Measurements from ENCODE around the gene ZSCAN26. TPM values are rescaled to one million over a fixed set of nuclear protein-coding genes. Genes with fewer than 3 reads are reported as not detected.
"Not testable (repeated sequence)": the region's sequence is repeated elsewhere in the genome, so short reads cannot be mapped to it uniquely, and the experiment has no call there.

ZSCAN26 gene
- total RNA-seq, 1 donor from 2014 or later: 17.3 TPM

GRCh38 chr6:28254121-28254519 lies 12.8 kb upstream of the ZSCAN26 start:
- DNase-seq (ENCODE audit: low spot score): no peak

- no peak for DNase-seq (ENCODE audit: low spot score)
These were observed 9.9 kb upstream of the ZSCAN26 start for GRCh38 chr6:28257042-28257441.

- peak; percentile 79 for DNase-seq (ENCODE audit: low spot score)
These were observed 7.8 kb upstream of the ZSCAN26 start, which contains the start of gene NKAPL for GRCh38 chr6:28258877-28259777. NKAPL (plus strand) TSS chr6:28259297; CDS start chr6:28259372, 75 bp downstream.

- DNase-seq (ENCODE audit: low spot score): peak; percentile 47
These were observed 3.0 kb upstream of the ZSCAN26 start for GRCh38 chr6:28263922-28264321.

- no peak for DNase-seq (ENCODE audit: low spot score)
These were observed 2.0 kb upstream of the ZSCAN26 start for GRCh38 chr6:28264834-28265401.

GRCh38 chr6:28266563-28266961 lies 381 bp upstream of the ZSCAN26 start:
- no peak for DNase-seq (ENCODE audit: low spot score)

GRCh38 chr6:28267695-28268059 lies 734 bp downstream of the ZSCAN26 start:
- no peak for DNase-seq (ENCODE audit: low spot score)

GRCh38 chr6:28269492-28269891 lies 2.5 kb downstream of the ZSCAN26 start:
- no peak for DNase-seq (ENCODE audit: low spot score)

GRCh38 chr6:28274888-28275287 lies 7.9 kb downstream of the ZSCAN26 start:
- DNase-seq (ENCODE audit: low spot score): no peak

GRCh38 chr6:28277746-28278145 lies 10.8 kb downstream of the ZSCAN26 start:
- DNase-seq (ENCODE audit: low spot score): no peak

GRCh38 chr6:28280595-28281287 lies 13.8 kb downstream of the ZSCAN26 start:
- DNase-seq (ENCODE audit: low spot score): no peak

GRCh38 chr6:28281288-28282064 lies 14.5 kb downstream of the ZSCAN26 start, which contains the start of gene PGBD1:
PGBD1 (plus strand) TSS chr6:28281572; CDS start chr6:28283814, 2,242 bp downstream.
- peak; percentile 72 for DNase-seq (ENCODE audit: low spot score)

GRCh38 chr6:28282926-28283325 lies 16.0 kb downstream of the ZSCAN26 start:
- DNase-seq (ENCODE audit: low spot score): no peak

- DNase-seq (ENCODE audit: low spot score): no peak
These were observed 24.6 kb downstream of the ZSCAN26 start for GRCh38 chr6:28291573-28291972.

- no peak for DNase-seq (ENCODE audit: low spot score)
These were observed 28.4 kb downstream of the ZSCAN26 start for GRCh38 chr6:28295326-28295725.

- DNase-seq (ENCODE audit: low spot score): no peak
These were observed 29.6 kb downstream of the ZSCAN26 start for GRCh38 chr6:28296520-28297060.

- no peak for DNase-seq (ENCODE audit: low spot score)
These were observed 36.6 kb downstream of the ZSCAN26 start for GRCh38 chr6:28303570-28303969.

GRCh38 chr6:28306363-28306762 lies 39.4 kb downstream of the ZSCAN26 start:
- not testable (repeated sequence) for DNase-seq (ENCODE audit: low spot score)

- DNase-seq (ENCODE audit: low spot score): no peak
These were observed 44.3 kb downstream of the ZSCAN26 start for GRCh38 chr6:28311139-28311823.

- no peak for DNase-seq (ENCODE audit: low spot score)
These were observed 46.0 kb downstream of the ZSCAN26 start for GRCh38 chr6:28312939-28313338.

GRCh38 chr6:28315628-28316027 lies 48.7 kb downstream of the ZSCAN26 start:
- no peak for DNase-seq (ENCODE audit: low spot score)
